LHCN-M2 (cell line): ENCODE measurements around the gene GBP4. TPM values are rescaled to one million over a fixed set of nuclear protein-coding genes. Genes with fewer than 3 reads are reported as not detected.
"Not testable (repeated sequence)": the region's sequence is repeated elsewhere in the genome, so short reads cannot be mapped to it uniquely, and the experiment has no call there.

ENCODE experiments used
- DNase-seq: peaks from one replicate; pipeline ENCODE4 v3.0.0-alpha.2; 2012; ENCODE audit warnings: low read depth
- polyA plus RNA-seq: library from polyadenylated mRNA; unstranded; fragments of >200 nt; gene quantifications from one replicate; pipeline ENCODE4 v1.2.1, GENCODE V29; 2012; ENCODE audit warnings: missing spikeins
- total RNA-seq: library from RNA; depleted of rRNA; stranded (reverse); fragments of >200 nt; gene quantifications from 2 replicates; pipeline ENCODE4 v1.2.3, GENCODE V29; 2014; rRNA removed

The GBP4 gene
- total RNA-seq: not detected in 2 replicates
- polyA plus RNA-seq: not detected

- DNase-seq: no peak
Observed at GRCh38 chr1:89198491-89199072, at the start of gene GBP4. Gene GBP4 (minus strand): TSS chr1:89198942. CDS start chr1:89198834, 108 bp downstream.

GRCh38 chr1:89243046-89243445 lies 44.3 kb upstream of the GBP4 start:
- DNase-seq: no peak

- DNase-seq: no peak
Observed at GRCh38 chr1:89221341-89221740, 22.6 kb upstream of the GBP4 start.

GRCh38 chr1:89219851-89220250 lies 21.1 kb upstream of the GBP4 start:
- DNase-seq: not testable (repeated sequence)

- DNase-seq: not testable (repeated sequence)
Observed at GRCh38 chr1:89218941-89219340, 20.2 kb upstream of the GBP4 start.

GRCh38 chr1:89213347-89213746 lies 14.6 kb upstream of the GBP4 start:
- no peak for DNase-seq

GRCh38 chr1:89211035-89211634 lies 12.4 kb upstream of the GBP4 start:
- no peak for DNase-seq

- DNase-seq: no peak
Observed at GRCh38 chr1:89206373-89206772, 7.6 kb upstream of the GBP4 start.

- DNase-seq: peak; percentile 14
Observed at GRCh38 chr1:89203166-89203565, 4.4 kb upstream of the GBP4 start.

GRCh38 chr1:89201106-89201794 lies 2.5 kb upstream of the GBP4 start:
- DNase-seq: no peak

GRCh38 chr1:89200663-89201062 lies 1.9 kb upstream of the GBP4 start:
- no peak for DNase-seq

GRCh38 chr1:89199525-89200031 lies 836 bp upstream of the GBP4 start:
- DNase-seq: no peak

GRCh38 chr1:89198081-89198480 lies 661 bp downstream of the GBP4 start:
- DNase-seq: no peak

GRCh38 chr1:89195476-89195875 lies 3.3 kb downstream of the GBP4 start:
- no peak for DNase-seq

- DNase-seq: no peak
Observed at GRCh38 chr1:89191314-89191713, 7.4 kb downstream of the GBP4 start.

GRCh38 chr1:89190017-89190416 lies 8.7 kb downstream of the GBP4 start:
- DNase-seq: no peak

GRCh38 chr1:89179343-89179742 lies 19.4 kb downstream of the GBP4 start:
- DNase-seq: no peak

- DNase-seq: no peak
Observed at GRCh38 chr1:89176971-89177370, 21.8 kb downstream of the GBP4 start.

GRCh38 chr1:89175601-89176256 lies 23.0 kb downstream of the GBP4 start, which contains the start of gene GBP7:
Gene GBP7 (minus strand): TSS chr1:89176003. CDS start chr1:89171935, 4,068 bp downstream.
- DNase-seq: no peak

GRCh38 chr1:89174491-89174890 lies 24.3 kb downstream of the GBP4 start:
- no peak for DNase-seq

GRCh38 chr1:89172468-89173143 lies 26.1 kb downstream of the GBP4 start:
- DNase-seq: no peak

- DNase-seq: no peak
Observed at GRCh38 chr1:89171067-89171438, 27.7 kb downstream of the GBP4 start.
